ENCODE results near the gene RFESD.

GRCh38 chr5:95669985-95670384 is 23.4 kb downstream of the RFESD start:
- TF ChIP-seq POLR2A (IDR thresholded peaks at IDR 0.05) (no peak), CTCF (IDR thresholded peaks at IDR 0.05 in 4 of 5, conservative IDR thresholded peaks at IDR 0.05 in 1 of 5) (no peak)

All from gastrocnemius medialis (tissue), 4 donors.